Measurements from ENCODE around the gene TMEM175. TPM values are rescaled to one million over a fixed set of nuclear protein-coding genes. Genes with fewer than 3 reads are reported as not detected.
"Not testable (repeated sequence)": the region's sequence is repeated elsewhere in the genome, so short reads cannot be mapped to it uniquely, and the experiment has no call there.

The TMEM175 gene
- total RNA-seq, 5 donors from 2014 or later (not counting 1 experiment from before 2014, with no cell fraction given) = 44.3 to 60.9 (median 53.0) TPM

DNA sequence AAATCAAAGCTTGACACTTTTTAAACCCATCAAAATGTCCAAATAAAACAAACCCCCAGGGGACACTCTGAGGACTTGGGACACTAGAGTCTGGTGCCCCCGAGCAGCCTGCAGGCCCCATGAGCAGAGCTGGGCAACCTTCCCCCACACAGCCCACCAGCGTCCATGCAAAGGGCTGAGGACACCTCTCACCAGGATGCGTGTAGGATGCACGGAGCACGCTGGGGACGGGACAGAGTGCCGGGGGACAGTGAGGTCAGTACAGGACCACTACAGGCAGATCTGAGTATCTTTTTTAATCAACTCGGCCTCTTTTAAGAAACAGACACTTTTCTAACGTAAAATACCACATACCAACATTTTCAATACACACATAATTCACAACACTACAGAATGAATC lies 7.1 kb upstream of the TMEM175 start:
- peaks cover 64 to 77% (median 71%) of the 10 kb centered on the region in 3 donors for H3K4me1 Mint-ChIP-seq
- H3K4me3 Mint-ChIP-seq = peak overlapping the region in 1 of 3 donors; percentile 12
- no peak overlapping the region for H3K4me3 ChIP-seq (ENCODE audit: control insufficient read depth in 1 of 2, extremely low read depth in 1 of 2, low read length in 1 of 2)
- CTCF ChIA-PET = no interaction called here
- peaks cover 4 to 70% of the 10 kb centered on the region in 2 experiments for H3K4me1 ChIP-seq (ENCODE audit: control insufficient read depth in 1 of 2, extremely low read depth in 1 of 2, insufficient read depth in 2 of 2, low read length in 2 of 2)
- no peaks in the 10 kb centered on the region for H3K9me3 Mint-ChIP-seq
- peaks cover 19% of the 10 kb centered on the region for H3K36me3 Mint-ChIP-seq
- peaks cover 2 to 10% of the 10 kb centered on the region in 2 donors for H3K36me3 ChIP-seq (ENCODE audit: control insufficient read depth in 2 of 2, extremely low read depth in 1 of 2, insufficient read depth in 1 of 2, low read length in 1 of 2)
- no peaks in the 10 kb centered on the region for H3K27me3 Mint-ChIP-seq
- H3K27ac ChIP-seq (ENCODE audit: low read length) = peak overlapping the region; percentile 18
- ATAC-seq (replicated peaks in 1 of 4) (no peak), DNase-seq (no peak)
- POLR2A ChIA-PET = interaction anchor here in 1 of 2 donors (0.6 kb wide), 1 partner anchor 503 kb away, joined by 4 read pairs; no protein-coding TSS in a partner anchor
- no peaks in the 10 kb centered on the region for H3K27me3 ChIP-seq (replicated peaks in 1 of 2; ENCODE audit: control insufficient read depth in 2 of 2, extremely low read depth in 1 of 2, insufficient read depth in 2 of 2, low read length in 1 of 2)
- no peaks in the 10 kb centered on the region for H3K9me3 ChIP-seq
- WGBS (ENCODE audit: insufficient coverage) = 92% methylated on average over 2 of the region's 9 CpGs
- no peak overlapping the region for H3K27ac Mint-ChIP-seq

DNA sequence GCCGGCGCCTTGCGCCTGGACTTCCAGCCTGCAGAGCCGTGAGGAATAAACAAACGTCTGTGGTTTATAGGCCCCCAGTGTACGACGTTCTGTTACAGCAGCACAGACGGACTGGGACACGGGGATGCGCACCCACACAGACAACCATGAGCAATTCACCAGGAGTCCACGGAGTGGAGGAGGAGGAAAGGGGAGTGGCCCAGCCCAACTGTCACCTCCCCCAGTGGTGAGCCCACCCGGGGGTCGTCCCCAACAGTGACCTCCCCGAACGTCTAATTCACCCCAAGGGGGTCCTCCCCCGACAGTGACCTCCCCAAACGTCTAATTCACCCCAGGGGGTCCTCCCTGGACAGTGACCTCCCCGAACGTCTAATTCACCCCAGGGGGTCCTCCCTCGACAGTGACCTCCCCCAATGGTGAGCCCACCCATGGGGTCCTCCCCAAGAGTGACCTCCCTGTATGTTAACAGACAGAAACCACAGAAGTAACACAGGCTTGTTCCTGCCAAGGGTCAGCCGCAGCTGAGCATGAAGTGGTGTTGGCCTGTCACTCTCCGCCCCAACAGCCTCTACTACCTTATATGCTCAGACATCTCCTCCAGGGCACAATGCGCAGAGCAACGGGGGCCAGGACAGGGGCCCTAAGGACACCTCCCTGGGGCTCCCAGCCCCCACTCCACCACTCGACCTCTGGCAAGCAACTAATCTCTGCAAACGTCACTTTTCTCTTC lies 6.3 kb upstream of the TMEM175 start:
- Mint-ChIP-seq H3K27ac (peak overlapping the region in 1 of 2 donors; percentile 41), H3K36me3 (peaks cover 19% of the 10 kb centered on the region), H3K4me1 (peaks cover 71 to 81% (median 76%) of the 10 kb centered on the region in 3 donors), H3K4me3 (peak overlapping the region in 1 of 3 donors; percentile 2), H3K27me3 (no peaks in the 10 kb centered on the region), H3K9me3 (no peaks in the 10 kb centered on the region)
- H3K36me3 ChIP-seq (ENCODE audit: control insufficient read depth in 2 of 2, extremely low read depth in 1 of 2, insufficient read depth in 1 of 2, low read length in 1 of 2) = peaks cover 2 to 10% of the 10 kb centered on the region in 2 donors
- no peak overlapping the region for H3K27ac ChIP-seq (ENCODE audit: low read length)
- ChIA-PET POLR2A (no interaction called here), CTCF (no interaction called here)
- H3K4me3 ChIP-seq (ENCODE audit: control insufficient read depth in 1 of 2, extremely low read depth in 1 of 2, low read length in 1 of 2) = no peak overlapping the region
- 89% methylated on average over 19 of the region's 26 CpGs for WGBS (ENCODE audit: insufficient coverage)
- H3K4me1 ChIP-seq (ENCODE audit: control insufficient read depth in 1 of 2, extremely low read depth in 1 of 2, insufficient read depth in 2 of 2, low read length in 2 of 2) = peaks cover 12 to 77% of the 10 kb centered on the region in 2 experiments
- ATAC-seq (replicated peaks in 1 of 4) (no peak), DNase-seq (peak in 1 of 35 experiments; percentile 19)
- no peaks in the 10 kb centered on the region for H3K9me3 ChIP-seq
- no peaks in the 10 kb centered on the region for H3K27me3 ChIP-seq (replicated peaks in 1 of 2; ENCODE audit: control insufficient read depth in 2 of 2, extremely low read depth in 1 of 2, insufficient read depth in 2 of 2, low read length in 1 of 2)

DNA sequence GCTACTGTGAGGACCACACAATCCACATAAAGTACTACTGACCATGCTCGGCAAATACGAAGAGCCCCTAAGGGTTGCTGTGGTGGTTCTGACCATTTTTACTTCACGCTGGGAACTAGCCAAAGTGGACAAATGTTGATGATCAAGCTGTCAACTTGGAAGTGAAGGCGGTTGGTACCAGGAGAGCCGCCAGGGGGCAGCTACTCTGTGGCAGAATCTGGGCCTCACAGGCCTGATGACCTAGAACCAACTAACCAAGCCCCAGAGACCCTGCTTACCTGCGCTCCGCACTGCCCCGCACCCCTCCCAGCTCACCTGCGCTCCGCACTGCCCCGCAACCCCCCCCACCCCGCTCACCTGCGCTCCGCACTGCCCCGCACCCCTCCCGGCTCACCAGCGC lies 5.7 kb upstream of the TMEM175 start:
- Mint-ChIP-seq H3K4me1 (peaks cover 71 to 81% (median 75%) of the 10 kb centered on the region in 3 donors), H3K27ac (no peak overlapping the region), H3K27me3 (no peaks in the 10 kb centered on the region), H3K9me3 (no peaks in the 10 kb centered on the region), H3K36me3 (peaks cover 15% of the 10 kb centered on the region), H3K4me3 (peak overlapping the region in 1 of 3 donors; percentile 2)
- H3K9me3 ChIP-seq = no peaks in the 10 kb centered on the region
- H3K27me3 ChIP-seq (replicated peaks in 1 of 2; ENCODE audit: control insufficient read depth in 2 of 2, extremely low read depth in 1 of 2, insufficient read depth in 2 of 2, low read length in 1 of 2) = no peaks in the 10 kb centered on the region
- no peak overlapping the region for H3K4me3 ChIP-seq (ENCODE audit: control insufficient read depth in 1 of 2, extremely low read depth in 1 of 2, low read length in 1 of 2)
- peaks cover 2 to 10% of the 10 kb centered on the region in 2 donors for H3K36me3 ChIP-seq (ENCODE audit: control insufficient read depth in 2 of 2, extremely low read depth in 1 of 2, insufficient read depth in 1 of 2, low read length in 1 of 2)
- H3K4me1 ChIP-seq (ENCODE audit: control insufficient read depth in 1 of 2, extremely low read depth in 1 of 2, insufficient read depth in 2 of 2, low read length in 2 of 2) = peaks cover 16 to 79% of the 10 kb centered on the region in 2 experiments
- no peak overlapping the region for H3K27ac ChIP-seq (ENCODE audit: low read length)
- ChIA-PET CTCF (no interaction called here), POLR2A (no interaction called here)
- WGBS (ENCODE audit: insufficient coverage) = 98% methylated on average over 7 of the region's 17 CpGs
- DNase-seq (peak in 1 of 35 experiments; percentile 19), ATAC-seq (replicated peaks in 1 of 4) (no peak)

DNA sequence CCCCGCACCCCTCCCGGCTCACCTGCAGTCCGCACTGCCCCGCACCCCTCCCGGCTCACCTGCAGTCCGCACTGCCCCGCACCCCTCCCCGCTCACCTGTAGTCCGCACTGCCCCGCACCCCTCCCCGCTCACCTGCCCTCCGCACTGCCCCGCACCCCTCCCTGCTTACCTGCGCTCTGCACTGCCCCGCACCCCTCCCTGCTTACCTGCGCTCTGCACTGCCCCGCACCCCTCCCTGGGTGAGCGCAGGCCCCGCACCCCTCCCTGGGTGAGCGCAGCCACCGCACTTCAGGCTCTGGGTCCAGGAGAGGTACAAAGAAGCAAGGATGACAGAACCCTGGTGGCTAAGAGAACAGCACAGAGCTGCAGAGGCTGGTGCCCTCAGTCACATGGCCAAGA lies 4.7 kb upstream of the TMEM175 start:
- H3K36me3 Mint-ChIP-seq; H3K9me3 ChIP-seq; ATAC-seq (replicated peaks in 1 of 4); H3K9me3 Mint-ChIP-seq; H3K27me3 Mint-ChIP-seq; H3K27ac Mint-ChIP-seq; H3K27me3 ChIP-seq (replicated peaks in 1 of 2; ENCODE audit: control insufficient read depth in 2 of 2, extremely low read depth in 1 of 2, insufficient read depth in 2 of 2, low read length in 1 of 2); H3K4me3 Mint-ChIP-seq; H3K27ac ChIP-seq (ENCODE audit: low read length); CTCF ChIA-PET; H3K4me3 ChIP-seq (ENCODE audit: control insufficient read depth in 1 of 2, extremely low read depth in 1 of 2, low read length in 1 of 2); POLR2A ChIA-PET: not testable (repeated sequence)
- peaks cover 2 to 10% of the 10 kb centered on the region in 2 donors for H3K36me3 ChIP-seq (ENCODE audit: control insufficient read depth in 2 of 2, extremely low read depth in 1 of 2, insufficient read depth in 1 of 2, low read length in 1 of 2)
- 98% methylated on average over 12 of the region's 21 CpGs for WGBS (ENCODE audit: insufficient coverage)
- H3K4me1 ChIP-seq (ENCODE audit: control insufficient read depth in 1 of 2, extremely low read depth in 1 of 2, insufficient read depth in 2 of 2, low read length in 2 of 2) = peaks cover 16 to 72% of the 10 kb centered on the region in 2 experiments
- DNase-seq = peak in 1 of 35 experiments; percentile 20
- peaks cover 63 to 78% (median 69%) of the 10 kb centered on the region in 3 donors for H3K4me1 Mint-ChIP-seq

DNA sequence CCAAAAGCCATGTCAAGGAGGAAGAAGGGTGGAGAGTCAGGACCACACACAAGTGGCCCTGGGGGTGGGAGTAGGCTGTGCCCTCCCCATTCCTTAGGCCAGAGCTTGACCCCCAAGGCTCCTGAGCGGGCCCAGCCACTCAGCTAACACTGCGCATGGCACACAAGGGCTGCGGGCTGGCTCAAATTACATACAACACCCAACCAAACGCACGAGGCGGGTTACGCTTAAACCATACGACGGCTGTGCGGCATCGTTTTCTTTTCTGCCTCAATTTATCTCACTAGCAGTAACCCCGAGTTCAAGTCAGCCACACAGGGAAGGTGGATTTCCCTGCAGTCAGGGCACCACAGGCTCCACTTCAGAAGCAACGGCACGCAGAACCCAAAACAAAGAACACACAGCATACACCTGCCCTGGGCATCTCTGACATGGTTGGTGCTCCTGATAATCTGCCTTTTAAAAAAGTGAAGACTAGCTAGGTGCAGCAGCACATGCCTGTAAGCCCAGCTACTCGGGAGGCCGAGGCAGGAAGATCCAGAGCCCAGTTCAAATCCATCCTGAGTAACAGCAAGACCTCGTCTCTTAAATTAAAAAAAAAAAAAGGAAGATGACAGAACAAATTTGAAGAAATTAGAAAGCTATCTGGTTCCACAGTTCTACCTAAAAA lies 3.0 kb upstream of the TMEM175 start:
- Mint-ChIP-seq H3K9me3 (no peaks in the 10 kb centered on the region), H3K36me3 (peaks cover 3% of the 10 kb centered on the region), H3K4me3 (peak overlapping the region in 1 of 3 donors; percentile 22), H3K27me3 (no peaks in the 10 kb centered on the region), H3K27ac (no peak overlapping the region), H3K4me1 (peaks cover 61 to 75% (median 64%) of the 10 kb centered on the region in 3 donors)
- Histone ChIP-seq H3K27ac (ENCODE audit: low read length) (no peak overlapping the region), H3K36me3 (ENCODE audit: control insufficient read depth in 2 of 2, extremely low read depth in 1 of 2, insufficient read depth in 1 of 2, low read length in 1 of 2) (peaks cover 2 to 10% of the 10 kb centered on the region in 2 donors), H3K4me1 (ENCODE audit: control insufficient read depth in 1 of 2, extremely low read depth in 1 of 2, insufficient read depth in 2 of 2, low read length in 2 of 2) (peaks cover 20 to 67% of the 10 kb centered on the region in 2 experiments), H3K4me3 (ENCODE audit: control insufficient read depth in 1 of 2, extremely low read depth in 1 of 2, low read length in 1 of 2) (no peak overlapping the region), H3K9me3 (no peaks in the 10 kb centered on the region), H3K27me3 (replicated peaks in 1 of 2; ENCODE audit: control insufficient read depth in 2 of 2, extremely low read depth in 1 of 2, insufficient read depth in 2 of 2, low read length in 1 of 2) (no peaks in the 10 kb centered on the region)
- DNase-seq (peak in 1 of 35 experiments; percentile 12), ATAC-seq (replicated peaks in 1 of 4) (no peak)
- CTCF ChIA-PET = interaction anchor here in 1 of 2 donors (0.5 to 2.0 kb wide), 3 partner anchors 13 to 111 kb away, joined by 5 to 7 read pairs (median 6); partner anchors contain the start of gene IDUA
- WGBS (ENCODE audit: insufficient coverage) = 96% methylated on average over 12 of the region's 17 CpGs
- POLR2A ChIA-PET = no interaction called here

DNA sequence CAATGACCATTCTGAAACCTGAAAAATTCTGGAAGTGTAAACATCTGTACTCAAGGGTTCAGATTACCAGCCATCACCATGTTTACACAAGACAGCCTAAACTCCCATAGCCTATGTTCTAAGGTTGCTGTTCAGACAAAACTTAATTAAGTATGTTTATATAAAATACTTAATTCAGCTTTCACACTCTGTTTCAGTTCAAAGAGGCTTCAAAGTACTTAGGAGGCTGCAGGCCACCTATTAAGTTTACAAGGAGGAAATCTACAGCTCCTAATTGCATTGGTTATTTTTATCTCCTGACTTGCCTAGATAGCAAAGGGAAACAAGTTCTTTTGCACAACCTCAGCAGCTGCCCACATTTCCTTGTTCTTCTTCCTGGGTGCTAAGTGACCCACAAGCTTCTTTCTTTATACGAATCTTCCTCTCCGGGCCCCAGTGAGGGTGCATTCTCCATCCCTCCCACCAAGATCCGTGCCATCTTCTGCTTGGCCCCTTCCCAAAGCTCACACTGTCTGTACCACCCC lies 2.2 kb upstream of the TMEM175 start:
- peak overlapping the region; percentile 70 to 94 for H3K27ac Mint-ChIP-seq
- H3K36me3 ChIP-seq (ENCODE audit: control insufficient read depth in 2 of 2, extremely low read depth in 1 of 2, insufficient read depth in 1 of 2, low read length in 1 of 2) = peaks cover 2 to 10% of the 10 kb centered on the region in 2 donors
- no peaks in the 10 kb centered on the region for H3K27me3 Mint-ChIP-seq
- POLR2A ChIA-PET = interaction anchor here in 1 of 2 donors (0.6 kb wide), 1 partner anchor 9 kb away, joined by 4 read pairs; no protein-coding TSS in a partner anchor
- H3K9me3 Mint-ChIP-seq = no peaks in the 10 kb centered on the region
- no peaks in the 10 kb centered on the region for H3K9me3 ChIP-seq
- no peaks in the 10 kb centered on the region for H3K27me3 ChIP-seq (replicated peaks in 1 of 2; ENCODE audit: control insufficient read depth in 2 of 2, extremely low read depth in 1 of 2, insufficient read depth in 2 of 2, low read length in 1 of 2)
- DNase-seq (peak in 2 of 35 experiments; percentile 24 to 29), ATAC-seq (replicated peaks in 1 of 4) (no peak)
- H3K4me3 ChIP-seq (ENCODE audit: control insufficient read depth in 1 of 2, extremely low read depth in 1 of 2, low read length in 1 of 2) = no peak overlapping the region
- H3K36me3 Mint-ChIP-seq = no peaks in the 10 kb centered on the region
- peaks cover 58 to 74% (median 60%) of the 10 kb centered on the region in 3 donors for H3K4me1 Mint-ChIP-seq
- H3K27ac ChIP-seq (ENCODE audit: low read length) = peak overlapping the region; percentile 78
- peak overlapping the region; percentile 93 to 94 (median 94) for H3K4me3 Mint-ChIP-seq
- 5% methylated on average over 3 of the region's 3 CpGs for WGBS (ENCODE audit: insufficient coverage)
- CTCF ChIA-PET = interaction anchor here in 1 of 2 donors (0.5 to 2.0 kb wide), 3 partner anchors 8 to 57 kb away, joined by 3 to 7 read pairs (median 5); partner anchors contain the start of gene IDUA
- peaks cover 20 to 60% of the 10 kb centered on the region in 2 experiments for H3K4me1 ChIP-seq (ENCODE audit: control insufficient read depth in 1 of 2, extremely low read depth in 1 of 2, insufficient read depth in 2 of 2, low read length in 2 of 2)
